SU-DHL-6 (cell line): Measurements from ENCODE around the gene CAMSAP1.

Experiments used
- H2AFZ ChIP-seq: fragments of 200-600 bp; sonication (generic); 2 replicates; pipeline ENCODE4 v1.6.1; 2014; ENCODE audit warnings: low read depth, mild to moderate bottlenecking, moderate library complexity, mixed read lengths, antibody characterized with exemption, low read length; ENCODE audit not compliant: severe bottlenecking
- H3F3A ChIP-seq: fragments of 200-600 bp; shearing (Covaris generic); 2 replicates; pipeline ENCODE4 v1.6.0; 2016; ENCODE audit warnings: antibody characterized with exemption, mild to moderate bottlenecking; ENCODE audit not compliant: insufficient read depth
- H3K27ac ChIP-seq: fragments of 200-600 bp; sonication (generic); 2 replicates; pipeline ENCODE4 v1.5.1; 2016; ENCODE audit warnings: low read depth, mild to moderate bottlenecking, low read length, moderate library complexity, mixed read lengths
- H3K27me3 ChIP-seq: fragments of 200-600 bp; sonication (generic), shearing (Covaris generic); 2 replicates; pipeline ENCODE4 v1.6.0; 2014; ENCODE audit warnings: mild to moderate bottlenecking, low read length
- H3K36me3 ChIP-seq: fragments of 200-600 bp; sonication (generic); 2 replicates; pipeline ENCODE4 v1.6.1; 2014; ENCODE audit warnings: mild to moderate bottlenecking, low read length, mixed read lengths
- H3K4me2 ChIP-seq: fragments of 300-600, 200-600 bp; shearing (Covaris generic), sonication (generic); 2 replicates; pipeline ENCODE4 v1.6.0; 2014; ENCODE audit warnings: low read length, low read depth, mild to moderate bottlenecking; ENCODE audit not compliant: poor library complexity, severe bottlenecking
- H3K4me3 ChIP-seq: fragments of 200-600 bp; sonication (generic); 2 replicates; pipeline ENCODE4 v1.5.1; 2014; ENCODE audit warnings: antibody characterized with exemption, low read length, mild to moderate bottlenecking, mixed read lengths; ENCODE audit not compliant: insufficient read depth, poor library complexity, severe bottlenecking
- H3K79me2 ChIP-seq: fragments of 200-600 bp; sonication (generic); 2 replicates; pipeline ENCODE4 v1.6.1; 2014; ENCODE audit warnings: mild to moderate bottlenecking, low read length, moderate library complexity; ENCODE audit not compliant: insufficient read depth
- H3K9ac ChIP-seq: fragments of 200-600 bp; sonication (generic); 2 replicates; pipeline ENCODE4 v1.7.0; 2014; ENCODE audit warnings: mild to moderate bottlenecking, low read length
- H3K9me2 ChIP-seq: fragments of 200-600 bp; sonication (generic); replicated peaks from 2 replicates; pipeline ENCODE4 v1.6.1; 2014; ENCODE audit warnings: low read length; ENCODE audit not compliant: insufficient read depth
- H3K9me3 ChIP-seq: fragments of 200-600 bp; sonication (generic); 2 replicates; pipeline ENCODE4 v1.6.1; 2014; ENCODE audit warnings: low read length, mixed read lengths; ENCODE audit not compliant: insufficient read depth
- H4K20me1 ChIP-seq: fragments of 200-600 bp; sonication (generic); 2 replicates; pipeline ENCODE4 v1.6.1; 2014; ENCODE audit warnings: low read depth, mild to moderate bottlenecking, antibody characterized with exemption, low read length, moderate library complexity, mixed read lengths
- CTCF ChIP-seq: fragments of 200-600 bp; sonication (generic); IDR thresholded peaks from one replicate; pipeline ENCODE4 v1.5.1; 2017; ENCODE audit warnings: antibody characterized with exemption, mild to moderate bottlenecking, low read length, moderate library complexity; ENCODE audit not compliant: insufficient read depth, poor library complexity, severe bottlenecking
- EZH2phosphoT487 ChIP-seq: fragments of 200-600 bp; sonication (generic), shearing (Covaris generic); conservative IDR thresholded peaks from 2 replicates; pipeline ENCODE4 v1.6.1; 2018; ENCODE audit warnings: mild to moderate bottlenecking, antibody characterized with exemption, low read length, moderate library complexity, mixed read lengths

CAMSAP1 gene

GRCh38 chr9:135809166-135809565 lies 98.2 kb downstream of the CAMSAP1 start:
- no peaks in the 10 kb centered on the region for H3K9me2 ChIP-seq

GRCh38 chr9:135805422-135806022 lies 101.8 kb downstream of the CAMSAP1 start:
- no peaks in the 10 kb centered on the region for H3F3A ChIP-seq
- no peak overlapping the region for H3K27ac ChIP-seq
- no peak overlapping the region for H3K4me3 ChIP-seq
- H3K4me2 ChIP-seq = no peak overlapping the region
- no peak overlapping the region for H2AFZ ChIP-seq
- no peaks in the 10 kb centered on the region; the same call in 1 of the 2 replicates for H3K36me3 ChIP-seq
- H3K9me2 ChIP-seq = no peaks in the 10 kb centered on the region
- no peaks in the 10 kb centered on the region for H3K27me3 ChIP-seq
- H3K79me2 ChIP-seq = no peaks in the 10 kb centered on the region
- no peak overlapping the region for H3K9ac ChIP-seq
- TF ChIP-seq CTCF = no peak
- TF ChIP-seq EZH2phosphoT487 = no peak
- H3K9me3 ChIP-seq = no peaks in the 10 kb centered on the region
- H4K20me1 ChIP-seq = no peaks in the 10 kb centered on the region

More at GRCh38 chr9:135809166-135809565, 98.2 kb downstream of the CAMSAP1 start:
- Histone ChIP-seq H3K9ac (no peak overlapping the region), H3K36me3 (no peaks in the 10 kb centered on the region; the same call in 1 of the 2 replicates), H4K20me1 (no peaks in the 10 kb centered on the region), H2AFZ (no peak overlapping the region), H3K27me3 (no peaks in the 10 kb centered on the region), H3K9me3 (no peaks in the 10 kb centered on the region), H3K4me2 (no peak overlapping the region), H3K27ac (no peak overlapping the region), H3K79me2 (no peaks in the 10 kb centered on the region), H3K4me3 (no peak overlapping the region), H3F3A (no peaks in the 10 kb centered on the region)
- TF ChIP-seq CTCF (no peak), EZH2phosphoT487 (no peak)

- no peaks in the 10 kb centered on the region for H3F3A ChIP-seq
- no peak overlapping the region for H2AFZ ChIP-seq
- no peak for TF ChIP-seq CTCF
- no peak for TF ChIP-seq EZH2phosphoT487
- H3K27me3 ChIP-seq = no peaks in the 10 kb centered on the region
- H3K4me2 ChIP-seq = no peak overlapping the region
- H3K4me3 ChIP-seq = no peak overlapping the region
- H3K9me2 ChIP-seq = no peaks in the 10 kb centered on the region
- H3K9me3 ChIP-seq = no peaks in the 10 kb centered on the region
- H3K79me2 ChIP-seq = no peaks in the 10 kb centered on the region
- H3K36me3 ChIP-seq = no peaks in the 10 kb centered on the region
- no peaks in the 10 kb centered on the region for H4K20me1 ChIP-seq
- no peak overlapping the region for H3K9ac ChIP-seq
- H3K27ac ChIP-seq = no peak overlapping the region
Measured at GRCh38 chr9:135804581-135805421, 102.5 kb downstream of the CAMSAP1 start.
